Bronchial epithelial cell (primary cell): ENCODE measurements around the gene RPS6KA2. TPM values are rescaled to one million over a fixed set of nuclear protein-coding genes. Genes with fewer than 3 reads are reported as not detected.

Experiments used
- DNase-seq: peaks from one replicate; pipeline ENCODE4 v3.0.0-alpha.2; 2010; ENCODE audit warnings: low read depth
- FAIRE-seq: peaks from 2 replicates; lab custom pipeline; 2011; peaks lifted over from hg19 to GRCh38; lab: Jason Lieb, UNC
- H3K27me3 ChIP-seq: 2 replicates; pipeline ENCODE4 v1.5.1; 2011; ENCODE audit warnings: low read length; ENCODE audit not compliant: control insufficient read depth, insufficient read depth
- H3K36me3 ChIP-seq: 2 replicates; pipeline ENCODE4 v1.5.1; 2011; ENCODE audit warnings: low read length; ENCODE audit not compliant: control insufficient read depth, insufficient read depth
- H3K4me3 ChIP-seq: 2 replicates; pipeline ENCODE4 v1.5.1; 2011; ENCODE audit warnings: mild to moderate bottlenecking, low read depth, low read length, control low read depth
- CTCF ChIP-seq: IDR thresholded peaks from 2 replicates; pipeline ENCODE4 v1.5.1; 2011; ENCODE audit warnings: mild to moderate bottlenecking, moderate library complexity, low read length, control low read depth, inconsistent platforms; ENCODE audit not compliant: insufficient read depth, severe bottlenecking
- total RNA-seq: library from RNA; depleted of rRNA; stranded (reverse); fragments of >200 nt; gene quantifications from 2 replicates; pipeline ENCODE4 v1.2.1, GENCODE V29; 2014

The RPS6KA2 gene
- total RNA-seq, 1 donor from 2014 or later = 42.6 TPM

DNA sequence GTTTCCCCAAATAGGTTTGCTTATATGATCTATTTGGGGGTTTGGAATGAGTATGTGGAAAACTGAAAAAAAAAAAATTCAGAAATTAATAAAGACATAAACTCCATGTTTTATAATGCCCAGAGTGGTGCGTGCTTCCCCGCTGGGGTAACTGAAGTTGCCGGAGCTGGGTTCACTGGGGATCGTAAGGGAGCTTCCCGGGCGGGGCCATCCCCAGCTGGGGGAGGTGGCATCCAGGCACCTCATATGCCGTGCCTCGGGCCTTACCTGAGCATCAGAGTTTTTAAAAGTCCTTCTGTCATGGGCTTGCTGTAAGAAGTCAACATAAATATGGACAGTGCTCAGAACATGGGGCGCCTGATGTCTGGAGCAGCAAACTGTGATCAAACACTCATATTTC lies 22.7 kb downstream of the RPS6KA2 start:
- no peak overlapping the region for H3K4me3 ChIP-seq
- TF ChIP-seq CTCF = no peak
- FAIRE-seq = no peak
- H3K36me3 ChIP-seq = no peaks in the 10 kb centered on the region
- no peaks in the 10 kb centered on the region for H3K27me3 ChIP-seq
- no peak for DNase-seq

DNA sequence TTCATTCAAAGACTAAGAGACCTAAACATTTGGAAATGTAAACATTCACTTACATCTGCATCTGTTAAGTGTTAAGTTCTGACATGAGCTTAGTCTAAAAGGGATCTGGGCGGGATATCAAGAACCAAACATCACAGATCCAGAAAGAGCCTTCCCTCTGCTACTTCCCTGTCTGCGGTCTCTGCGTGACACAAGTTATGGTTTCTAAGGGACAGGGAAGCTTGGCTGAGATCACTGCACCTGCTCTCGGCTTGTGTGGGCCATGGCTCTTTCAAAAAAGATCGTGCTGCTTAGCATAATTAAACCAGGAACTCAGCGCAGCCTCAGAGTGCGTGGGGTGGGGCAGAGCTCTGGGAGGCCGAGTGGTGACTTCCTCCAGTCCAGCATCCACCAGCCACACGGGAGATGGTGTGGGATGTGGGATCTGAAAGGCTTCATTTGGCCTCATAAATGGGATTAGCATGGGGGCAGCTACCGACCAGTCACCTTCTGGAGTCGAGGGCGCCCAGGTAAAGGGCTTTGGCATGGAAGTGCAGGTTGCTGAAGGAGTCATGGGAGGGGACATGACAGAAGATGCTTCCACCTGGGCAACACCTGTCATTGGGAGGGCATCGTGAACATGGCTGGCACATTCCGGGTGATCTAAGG lies 23.9 kb downstream of the RPS6KA2 start:
- H3K4me3 ChIP-seq = no peak overlapping the region
- no peaks in the 10 kb centered on the region for H3K27me3 ChIP-seq
- H3K36me3 ChIP-seq = no peaks in the 10 kb centered on the region
- DNase-seq (no peak), FAIRE-seq (no peak)
- no peak for TF ChIP-seq CTCF

DNA sequence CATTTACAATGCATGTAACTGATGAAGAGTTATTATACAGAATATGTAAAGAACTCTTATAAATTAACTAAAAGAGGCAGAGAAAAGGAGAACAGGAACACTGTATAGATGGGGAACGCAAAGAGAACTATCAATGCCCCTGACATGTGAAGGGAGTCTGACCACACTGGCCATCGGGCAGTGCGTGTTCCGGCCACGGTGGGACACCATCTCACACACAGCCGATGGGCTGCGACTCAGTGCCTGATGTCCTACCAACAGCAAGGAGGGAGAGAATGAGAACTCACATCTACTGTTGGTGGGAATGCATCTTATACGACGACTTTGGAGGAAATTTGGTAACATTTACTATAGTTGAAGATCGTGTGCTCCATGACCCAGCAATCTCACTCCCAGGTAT lies 25.1 kb downstream of the RPS6KA2 start:
- no peak for DNase-seq
- no peak for TF ChIP-seq CTCF
- Histone ChIP-seq H3K4me3 (no peak overlapping the region), H3K27me3 (no peaks in the 10 kb centered on the region), H3K36me3 (peaks cover 1% of the 10 kb centered on the region)
- no peak for FAIRE-seq

DNA sequence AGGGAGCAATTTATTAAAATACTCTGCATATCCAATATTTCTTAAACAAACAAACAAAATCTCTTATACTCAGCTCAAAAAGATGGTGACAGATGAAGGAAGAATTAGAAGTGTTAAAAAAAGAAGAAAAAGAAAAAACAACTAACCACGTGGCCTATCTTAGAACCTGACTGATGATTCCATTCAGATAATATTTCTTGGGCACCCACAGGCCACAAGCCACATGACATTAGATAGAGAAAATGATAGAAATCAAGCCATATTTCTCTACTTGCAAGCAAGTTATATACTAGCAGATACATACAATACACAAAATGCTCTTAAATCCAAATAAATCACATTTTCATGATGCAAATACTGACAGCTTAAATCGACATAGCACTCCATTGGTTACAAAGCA lies 26.1 kb downstream of the RPS6KA2 start:
- Histone ChIP-seq H3K27me3 (no peaks in the 10 kb centered on the region), H3K36me3 (peaks cover 1% of the 10 kb centered on the region), H3K4me3 (no peak overlapping the region)
- no peak for TF ChIP-seq CTCF
- FAIRE-seq = no peak
- DNase-seq = no peak

DNA sequence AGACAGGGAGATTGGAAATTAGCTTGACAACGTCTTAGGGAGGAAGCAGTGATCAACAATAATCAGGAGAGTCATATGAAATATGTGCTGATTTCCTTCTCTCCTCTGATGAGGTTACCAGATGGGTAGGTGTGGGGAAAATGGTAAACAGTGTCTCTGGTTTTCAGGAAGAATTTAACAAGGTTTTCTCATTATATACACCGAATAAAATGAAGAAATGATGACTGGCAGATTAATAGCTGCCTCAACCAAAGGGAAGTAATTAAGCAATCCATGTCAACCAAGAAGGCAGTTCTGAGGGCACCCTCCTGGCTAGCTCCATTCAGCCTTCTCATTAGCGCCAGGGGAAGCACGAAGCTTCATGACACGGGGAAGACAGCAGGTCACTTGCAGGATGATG lies 27.8 kb downstream of the RPS6KA2 start:
- Histone ChIP-seq H3K36me3 (peaks cover 1% of the 10 kb centered on the region), H3K27me3 (no peaks in the 10 kb centered on the region), H3K4me3 (no peak overlapping the region)
- DNase-seq (no peak), FAIRE-seq (no peak)
- TF ChIP-seq CTCF = no peak
